CD8-positive, alpha-beta memory T cell (primary cell): ENCODE data around the gene TBC1D16. TPM values are rescaled to one million over a fixed set of nuclear protein-coding genes. Genes with fewer than 3 reads are reported as not detected.

ENCODE experiments used
- CTCF ChIA-PET: fragments of 350-600 bp; sonication (Branson Sonifier 250); formaldehyde crosslinking; loops from one replicate; lab custom pipeline; 2021; ENCODE audit warnings: antibody characterized with exemption; lab: Charles Lee
- POLR2A ChIA-PET: fragments of 350-600 bp; sonication (Branson Sonifier 250); formaldehyde crosslinking; loops from one replicate; lab custom pipeline; 2021; ENCODE audit warnings: antibody characterized with exemption; lab: Charles Lee
- DNase-seq, 5 donors: peaks; one replicate each; pipeline versions ENCODE4 v3.0.0 to v3.0.0-alpha.2; 2020 to 2022; ENCODE audit warnings: mixed read lengths in 1 of 5
- H3K27ac ChIP-seq: one replicate; pipeline ENCODE4 v1.7.0; 2013; ENCODE audit warnings: low read depth, mild to moderate bottlenecking, low read length, moderate library complexity
- H3K27me3 ChIP-seq: 2 replicates; pipeline ENCODE4 v1.7.0; 2013; ENCODE audit warnings: low read length, mild to moderate bottlenecking; ENCODE audit not compliant: insufficient read depth, poor library complexity, severe bottlenecking
- H3K36me3 ChIP-seq: 2 replicates; pipeline ENCODE4 v1.7.0; 2013; ENCODE audit warnings: mild to moderate bottlenecking, low read length, moderate library complexity; ENCODE audit not compliant: insufficient read depth
- H3K4me1 ChIP-seq: 2 replicates; pipeline ENCODE4 v1.7.0; 2013; ENCODE audit warnings: mild to moderate bottlenecking, low read length, moderate library complexity; ENCODE audit not compliant: insufficient read depth
- H3K4me3 ChIP-seq: 2 replicates; pipeline ENCODE4 v1.7.0; 2013; ENCODE audit warnings: mild to moderate bottlenecking, low read length
- H3K9me3 ChIP-seq: 2 replicates; pipeline ENCODE4 v1.7.0; 2013; ENCODE audit warnings: mild to moderate bottlenecking, low read length
- H3K27ac Mint-ChIP-seq, 8 donors: one replicate each; pipeline ENCODE4 v1.8.0; 2020 to 2021; ENCODE audit warnings: mixed read lengths in 8 of 8, mild to moderate bottlenecking in 6 of 8, inconsistent platforms in 3 of 8, moderate library complexity in 3 of 8
- H3K27me3 Mint-ChIP-seq, 2 donors: one replicate each; pipeline ENCODE4 v1.8.0; 2020 to 2021; ENCODE audit warnings: mixed read lengths in 2 of 2, mild to moderate bottlenecking in 1 of 2, moderate library complexity in 1 of 2
- H3K36me3 Mint-ChIP-seq, 3 donors: one replicate each; pipeline ENCODE4 v1.8.0; 2020 to 2021; ENCODE audit warnings: mixed read lengths in 3 of 3, inconsistent platforms in 1 of 3, mild to moderate bottlenecking in 1 of 3
- H3K4me1 Mint-ChIP-seq, 3 donors: one replicate each; pipeline ENCODE4 v1.8.0; 2020 to 2021; ENCODE audit warnings: mixed read lengths in 3 of 3, inconsistent platforms in 1 of 3, mild to moderate bottlenecking in 1 of 3
- H3K4me3 Mint-ChIP-seq, 7 donors: one replicate each; pipeline ENCODE4 v1.8.0; 2020 to 2021; ENCODE audit warnings: mixed read lengths in 7 of 7, mild to moderate bottlenecking in 6 of 7, moderate library complexity in 4 of 7, inconsistent platforms in 2 of 7
- H3K9me3 Mint-ChIP-seq, 5 donors: one replicate each; pipeline ENCODE4 v1.8.0; 2020 to 2022; ENCODE audit warnings: mixed read lengths in 5 of 5, mild to moderate bottlenecking in 3 of 5, moderate library complexity in 2 of 5, inconsistent platforms in 1 of 5
- polyA plus RNA-seq: library from polyadenylated mRNA; unstranded; fragments of 300-500 nt; fragmentation: Illumina TruSeq; gene quantifications from one replicate; pipeline ENCODE4 v1.2.3, GENCODE V29; 2021
- total RNA-seq, 2 experiments: library from RNA; stranded (reverse); gene quantifications; one replicate each; pipeline ENCODE4 v1.2.3, GENCODE V29; 2021

Gene TBC1D16
- total and polyA plus RNA-seq, 3 experiments from 2014 or later = 0.33 to 4.3 (median 3.5) TPM

DNA sequence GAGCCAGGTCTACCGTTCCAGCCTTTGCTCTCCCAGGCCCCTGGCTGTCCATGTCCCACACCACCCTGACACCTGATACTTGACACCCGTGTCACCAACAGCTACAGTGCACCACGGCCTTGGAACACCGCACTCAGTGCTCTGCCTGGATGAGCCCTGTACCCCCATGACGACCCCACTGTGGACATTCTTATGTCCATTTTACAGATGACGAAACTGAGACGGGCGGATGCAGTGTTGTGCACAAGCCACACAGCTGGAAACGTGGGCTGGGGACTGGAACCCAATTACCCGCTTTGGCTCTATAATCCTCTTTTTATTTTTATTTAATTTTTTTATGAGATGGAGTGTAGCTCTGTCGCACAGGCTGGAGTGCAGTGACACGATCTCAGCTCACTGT lies 112.9 kb downstream of the TBC1D16 start:
- no peaks in the 10 kb centered on the region for H3K36me3 Mint-ChIP-seq
- H3K27ac Mint-ChIP-seq = no peak overlapping the region
- Histone ChIP-seq H3K4me1 (peaks cover 10% of the 10 kb centered on the region), H3K27me3 (peaks cover 2% of the 10 kb centered on the region), H3K36me3 (no peaks in the 10 kb centered on the region), H3K9me3 (no peaks in the 10 kb centered on the region), H3K27ac (no peak overlapping the region), H3K4me3 (no peak overlapping the region)
- CTCF ChIA-PET = no interaction called here
- POLR2A ChIA-PET = no interaction called here
- no peak for DNase-seq
- no peak overlapping the region for H3K4me3 Mint-ChIP-seq
- no peaks in the 10 kb centered on the region for H3K9me3 Mint-ChIP-seq
- peaks cover 5 to 14% (median 8%) of the 10 kb centered on the region in 3 donors for H3K4me1 Mint-ChIP-seq
- peaks cover 8 to 22% of the 10 kb centered on the region in 2 donors for H3K27me3 Mint-ChIP-seq

DNA sequence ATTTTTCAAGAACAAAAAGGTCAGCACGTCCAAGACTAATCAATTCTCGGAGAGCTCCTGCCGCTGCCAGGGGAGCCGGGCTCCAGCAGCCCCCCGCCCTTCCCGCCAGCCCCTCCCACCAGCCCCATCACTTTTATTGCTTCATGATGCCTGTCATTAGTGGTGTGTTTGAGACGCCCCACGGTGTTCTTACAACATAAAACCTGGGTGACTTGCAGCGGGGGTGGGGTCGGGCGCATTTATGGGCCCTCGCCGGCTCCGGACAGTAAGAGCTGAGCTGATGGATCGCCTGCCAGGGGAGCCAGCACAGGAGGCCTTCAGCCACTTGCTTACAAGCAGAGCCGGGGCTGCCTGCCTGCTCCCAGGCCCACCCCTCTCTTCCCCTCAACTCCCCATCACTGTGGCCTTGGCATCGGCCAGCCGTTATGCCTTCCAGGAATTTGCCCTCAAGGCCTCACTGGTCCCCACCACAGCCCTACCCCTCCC lies 113.5 kb downstream of the TBC1D16 start:
- Histone ChIP-seq H3K4me1 (peaks cover 6% of the 10 kb centered on the region), H3K27ac (no peak overlapping the region), H3K36me3 (no peaks in the 10 kb centered on the region), H3K4me3 (no peak overlapping the region), H3K9me3 (no peaks in the 10 kb centered on the region), H3K27me3 (no peaks in the 10 kb centered on the region)
- no peak for DNase-seq
- Mint-ChIP-seq H3K27ac (no peak overlapping the region), H3K36me3 (no peaks in the 10 kb centered on the region), H3K9me3 (no peaks in the 10 kb centered on the region), H3K4me3 (no peak overlapping the region), H3K4me1 (peaks cover 1 to 8% (median 2%) of the 10 kb centered on the region in 3 donors), H3K27me3 (peaks cover 8 to 23% of the 10 kb centered on the region in 2 donors)
- ChIA-PET POLR2A (no interaction called here), CTCF (no interaction called here)

DNA sequence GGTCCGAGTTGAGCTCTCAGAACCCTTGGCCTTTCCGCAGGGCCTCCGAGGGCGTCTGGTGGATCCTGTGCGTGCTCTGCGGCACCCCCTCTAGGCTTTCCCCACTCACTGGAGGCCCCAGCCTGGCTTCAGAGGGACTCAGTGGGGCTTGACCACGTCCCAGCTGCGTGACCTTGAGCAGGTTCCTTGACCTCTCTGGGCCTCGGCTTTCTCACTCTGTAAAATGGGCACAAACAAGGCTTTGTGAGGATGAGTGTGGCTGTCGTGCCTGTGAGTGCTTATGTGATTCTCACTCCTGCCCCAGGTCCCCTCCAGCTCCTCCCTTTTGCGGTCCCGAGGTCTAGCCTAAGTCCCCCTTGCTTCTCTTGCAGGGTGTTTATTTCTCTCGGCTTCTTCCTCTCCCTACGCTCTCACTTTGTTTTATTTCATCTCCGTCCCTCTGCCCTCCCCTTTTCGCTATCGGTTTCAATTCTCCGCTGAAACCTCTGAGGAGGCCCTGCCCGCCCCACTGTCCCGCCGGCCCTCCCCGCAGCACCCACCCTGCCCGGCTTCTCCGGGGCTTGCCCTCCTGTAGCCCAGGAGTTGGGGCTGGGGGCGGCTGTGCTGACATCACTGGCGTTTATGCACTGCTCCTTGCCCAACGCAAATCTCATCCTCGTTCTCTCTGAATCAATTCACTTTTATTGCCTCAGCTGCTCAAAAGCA lies 114.1 kb downstream of the TBC1D16 start:
- peaks cover under 1% of the 10 kb centered on the region for H3K4me1 ChIP-seq
- Mint-ChIP-seq H3K27me3 (peaks cover 8 to 27% of the 10 kb centered on the region in 2 donors), H3K4me1 (peaks cover 0 to 4% (median 1%) of the 10 kb centered on the region in 3 donors), H3K27ac (peak overlapping the region in 2 of 8 donors; percentile 58 to 65), H3K9me3 (no peaks in the 10 kb centered on the region), H3K4me3 (peak overlapping the region in 4 of 7 donors; percentile 38 to 65 (median 51)), H3K36me3 (no peaks in the 10 kb centered on the region)
- ChIA-PET POLR2A (no interaction called here), CTCF (no interaction called here)
- H3K4me3 ChIP-seq = no peak overlapping the region
- no peak overlapping the region for H3K27ac ChIP-seq
- no peaks in the 10 kb centered on the region for H3K9me3 ChIP-seq
- H3K36me3 ChIP-seq = no peaks in the 10 kb centered on the region
- H3K27me3 ChIP-seq = no peaks in the 10 kb centered on the region
- no peak for DNase-seq

DNA sequence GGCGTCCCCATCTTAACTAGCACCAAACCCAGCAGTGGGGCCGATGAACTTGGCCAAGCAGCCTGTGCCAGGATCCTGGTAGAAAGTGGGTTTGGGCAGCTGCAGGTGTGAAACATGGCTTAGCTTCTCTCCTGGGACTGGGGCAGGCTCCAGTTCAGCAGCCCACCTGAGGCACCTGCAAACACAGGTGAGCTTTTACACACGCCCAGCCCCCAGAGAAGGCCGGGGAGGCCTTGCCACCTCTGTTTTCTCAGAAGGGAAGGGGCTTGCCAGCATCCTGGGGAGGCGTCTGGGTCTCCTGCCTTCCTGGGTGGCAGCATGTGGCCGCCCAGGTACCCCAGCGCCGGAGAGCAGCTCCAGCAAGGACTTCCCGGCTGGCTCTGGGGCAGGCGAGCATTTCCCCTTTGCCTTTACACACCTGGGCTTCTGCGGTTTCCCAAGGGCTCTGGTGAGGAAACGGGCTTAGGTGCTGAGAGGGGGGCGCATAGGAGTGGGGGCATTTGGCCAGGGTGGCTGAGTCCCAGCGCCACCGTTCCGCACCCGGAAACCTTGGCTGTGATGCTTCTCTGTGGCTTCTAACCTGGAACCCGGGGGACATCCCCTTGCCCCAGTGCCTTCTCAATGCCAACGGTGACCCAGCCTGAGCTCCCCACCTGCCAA lies 114.8 kb downstream of the TBC1D16 start:
- H3K4me1 ChIP-seq = no peaks in the 10 kb centered on the region
- H3K36me3 ChIP-seq = no peaks in the 10 kb centered on the region
- no peak overlapping the region for H3K4me3 ChIP-seq
- H3K27me3 ChIP-seq = no peaks in the 10 kb centered on the region
- Mint-ChIP-seq H3K27ac (peak overlapping the region in 1 of 8 donors; percentile 65), H3K27me3 (peaks cover 7 to 28% of the 10 kb centered on the region in 2 donors), H3K9me3 (no peaks in the 10 kb centered on the region), H3K4me1 (peaks cover 0 to 4% (median 1%) of the 10 kb centered on the region in 3 donors), H3K4me3 (no peak overlapping the region), H3K36me3 (no peaks in the 10 kb centered on the region)
- POLR2A ChIA-PET = no interaction called here
- CTCF ChIA-PET = no interaction called here
- DNase-seq = no peak
- no peaks in the 10 kb centered on the region for H3K9me3 ChIP-seq
- H3K27ac ChIP-seq = no peak overlapping the region

DNA sequence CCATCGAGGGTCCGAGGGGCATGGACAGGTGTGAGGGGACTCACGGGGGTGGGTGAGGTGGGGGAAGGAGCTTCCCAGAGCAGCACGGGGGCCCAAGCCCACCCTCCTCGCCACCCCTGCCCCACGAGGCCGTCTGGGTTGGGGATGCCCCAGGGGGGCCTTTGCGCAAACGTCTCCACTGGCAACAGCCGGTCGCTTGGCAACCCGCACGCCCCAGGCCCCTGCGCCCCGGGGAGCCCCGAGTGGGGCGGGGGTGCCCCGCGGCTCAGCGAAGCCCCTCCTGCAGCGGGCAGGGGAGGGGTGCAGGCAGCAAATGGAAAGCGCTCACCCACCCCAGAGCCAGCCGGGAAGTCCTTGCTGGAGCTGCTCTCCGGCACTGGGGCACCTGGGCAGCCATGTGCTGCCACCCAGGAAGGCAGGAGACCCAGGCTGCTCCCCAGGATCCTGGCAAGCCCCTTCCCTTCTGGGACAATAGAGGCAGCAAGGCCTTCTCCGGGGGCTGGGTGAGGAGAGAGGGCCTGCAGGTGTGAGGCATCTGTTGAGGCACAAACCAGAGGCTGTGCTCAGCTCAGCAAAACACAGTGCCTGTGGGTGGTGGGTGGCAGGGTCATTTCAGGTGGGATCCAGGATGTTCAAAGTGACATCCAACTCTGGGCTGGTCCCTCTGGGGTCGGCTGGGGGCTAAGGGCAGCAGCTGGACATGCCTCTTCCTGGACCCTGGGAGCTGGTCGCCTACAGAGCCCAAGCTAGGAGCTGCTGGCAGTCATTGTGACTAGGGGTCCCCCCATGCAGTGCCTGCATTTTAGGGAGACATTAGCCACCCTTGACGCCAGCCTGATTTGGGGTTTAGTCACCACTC lies 115.6 kb downstream of the TBC1D16 start:
- no peaks in the 10 kb centered on the region for H3K36me3 Mint-ChIP-seq
- peaks cover 0 to 4% (median 1%) of the 10 kb centered on the region in 3 donors for H3K4me1 Mint-ChIP-seq

DNA sequence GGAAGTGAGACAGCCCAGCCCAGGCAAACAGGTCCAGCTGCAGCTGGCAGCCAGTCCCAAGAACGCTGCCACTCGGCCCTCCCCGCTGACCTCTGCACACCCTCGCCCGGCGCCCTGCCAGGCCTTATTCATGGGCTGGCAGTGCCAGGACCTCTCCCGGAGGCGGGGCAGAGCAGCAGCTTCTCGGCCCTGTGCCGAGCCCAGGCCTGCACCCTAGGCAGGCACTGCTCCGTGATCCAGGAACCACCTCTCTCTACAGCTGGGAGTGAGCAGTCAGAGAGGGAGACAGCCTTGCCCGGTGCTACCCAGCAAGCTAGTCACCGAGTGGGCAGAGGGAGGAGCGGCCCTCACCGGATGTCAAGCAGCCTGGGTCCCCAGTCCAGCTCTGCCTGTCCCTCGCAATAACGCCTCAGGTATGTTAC lies 116.5 kb downstream of the TBC1D16 start:
- DNase-seq = no peak
- ChIA-PET POLR2A (no interaction called here), CTCF (interaction anchor here (0.7 kb wide), 1 partner anchor 11 kb away, joined by 3 read pairs; no protein-coding TSS in a partner anchor)
- Mint-ChIP-seq H3K9me3 (no peaks in the 10 kb centered on the region), H3K4me3 (no peak overlapping the region), H3K4me1 (peaks cover 0 to 4% (median 1%) of the 10 kb centered on the region in 3 donors), H3K27ac (no peak overlapping the region), H3K36me3 (no peaks in the 10 kb centered on the region), H3K27me3 (peaks cover 7 to 35% of the 10 kb centered on the region in 2 donors)
- Histone ChIP-seq H3K27ac (no peak overlapping the region), H3K4me1 (no peaks in the 10 kb centered on the region), H3K4me3 (no peak overlapping the region), H3K36me3 (no peaks in the 10 kb centered on the region), H3K9me3 (no peaks in the 10 kb centered on the region), H3K27me3 (no peaks in the 10 kb centered on the region)

More for the DNA sequence above, 115.6 kb downstream of the TBC1D16 start:
- no peak overlapping the region for H3K27ac Mint-ChIP-seq
- Histone ChIP-seq H3K9me3 (no peaks in the 10 kb centered on the region), H3K4me1 (no peaks in the 10 kb centered on the region), H3K27me3 (no peaks in the 10 kb centered on the region), H3K27ac (no peak overlapping the region), H3K4me3 (no peak overlapping the region), H3K36me3 (no peaks in the 10 kb centered on the region)
- POLR2A ChIA-PET = no interaction called here
- CTCF ChIA-PET = interaction anchor here (0.7 kb wide), 1 partner anchor 12 kb away, joined by 3 read pairs; no protein-coding TSS in a partner anchor
- peak overlapping the region in 1 of 7 donors; percentile 36 for H3K4me3 Mint-ChIP-seq
- H3K9me3 Mint-ChIP-seq = no peaks in the 10 kb centered on the region
- peaks cover 7 to 33% of the 10 kb centered on the region in 2 donors for H3K27me3 Mint-ChIP-seq
- DNase-seq = no peak

DNA sequence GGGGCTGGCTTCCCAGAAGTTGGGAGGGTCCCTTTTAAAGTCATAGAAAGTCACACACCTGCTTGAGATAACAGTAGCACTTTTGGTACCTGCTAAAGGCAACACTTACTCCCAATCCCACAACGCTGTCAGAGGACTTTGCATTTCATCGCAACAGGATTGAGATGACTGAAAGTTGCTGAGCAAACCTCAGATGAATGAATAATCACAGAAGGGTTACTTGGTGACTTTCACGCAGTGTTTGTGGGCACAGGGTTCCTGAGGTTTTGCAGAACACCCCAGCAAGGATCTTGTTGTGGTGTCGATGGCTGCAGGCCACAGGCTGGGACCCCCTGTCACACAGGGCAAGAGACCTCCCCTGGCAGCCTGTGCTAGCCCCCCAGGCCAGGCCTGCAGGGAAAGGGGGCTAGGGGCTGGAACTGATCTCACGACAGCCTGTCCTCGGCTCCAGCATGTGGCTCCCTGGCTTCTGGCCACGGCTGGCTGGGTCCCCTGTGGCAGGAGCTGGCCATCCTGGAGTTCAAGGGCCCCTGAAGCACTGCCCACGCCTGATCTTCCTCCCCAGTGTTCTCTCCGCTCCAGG lies 117.0 kb downstream of the TBC1D16 start:
- POLR2A ChIA-PET = no interaction called here

More for the DNA sequence above, 117.0 kb downstream of the TBC1D16 start:
- Mint-ChIP-seq H3K4me1 (peaks cover 0 to 4% (median 1%) of the 10 kb centered on the region in 3 donors), H3K27ac (no peak overlapping the region), H3K4me3 (no peak overlapping the region), H3K36me3 (no peaks in the 10 kb centered on the region), H3K9me3 (no peaks in the 10 kb centered on the region), H3K27me3 (peaks cover 9 to 37% of the 10 kb centered on the region in 2 donors)
- no peak overlapping the region for H3K4me3 ChIP-seq
- DNase-seq = no peak
- no peaks in the 10 kb centered on the region for H3K9me3 ChIP-seq
- H3K27me3 ChIP-seq = no peaks in the 10 kb centered on the region
- no peak overlapping the region for H3K27ac ChIP-seq
- no peaks in the 10 kb centered on the region for H3K36me3 ChIP-seq
- CTCF ChIA-PET = no interaction called here
- H3K4me1 ChIP-seq = no peaks in the 10 kb centered on the region
